HG03060 (cell line): Measurements from ENCODE around the gene NDUFB6.
"Not testable (repeated sequence)": the region's sequence is repeated elsewhere in the genome, so short reads cannot be mapped to it uniquely, and the experiment has no call there.

ENCODE experiments used
- ATAC-seq: cut with Tn5 transposase; IDR thresholded peaks from one replicate; pipeline ENCODE4 v1.9.1; 2021; ENCODE audit warnings: low read depth, moderate number of reproducible peaks; ENCODE audit not compliant: unreplicated experiment

NDUFB6 gene

DNA sequence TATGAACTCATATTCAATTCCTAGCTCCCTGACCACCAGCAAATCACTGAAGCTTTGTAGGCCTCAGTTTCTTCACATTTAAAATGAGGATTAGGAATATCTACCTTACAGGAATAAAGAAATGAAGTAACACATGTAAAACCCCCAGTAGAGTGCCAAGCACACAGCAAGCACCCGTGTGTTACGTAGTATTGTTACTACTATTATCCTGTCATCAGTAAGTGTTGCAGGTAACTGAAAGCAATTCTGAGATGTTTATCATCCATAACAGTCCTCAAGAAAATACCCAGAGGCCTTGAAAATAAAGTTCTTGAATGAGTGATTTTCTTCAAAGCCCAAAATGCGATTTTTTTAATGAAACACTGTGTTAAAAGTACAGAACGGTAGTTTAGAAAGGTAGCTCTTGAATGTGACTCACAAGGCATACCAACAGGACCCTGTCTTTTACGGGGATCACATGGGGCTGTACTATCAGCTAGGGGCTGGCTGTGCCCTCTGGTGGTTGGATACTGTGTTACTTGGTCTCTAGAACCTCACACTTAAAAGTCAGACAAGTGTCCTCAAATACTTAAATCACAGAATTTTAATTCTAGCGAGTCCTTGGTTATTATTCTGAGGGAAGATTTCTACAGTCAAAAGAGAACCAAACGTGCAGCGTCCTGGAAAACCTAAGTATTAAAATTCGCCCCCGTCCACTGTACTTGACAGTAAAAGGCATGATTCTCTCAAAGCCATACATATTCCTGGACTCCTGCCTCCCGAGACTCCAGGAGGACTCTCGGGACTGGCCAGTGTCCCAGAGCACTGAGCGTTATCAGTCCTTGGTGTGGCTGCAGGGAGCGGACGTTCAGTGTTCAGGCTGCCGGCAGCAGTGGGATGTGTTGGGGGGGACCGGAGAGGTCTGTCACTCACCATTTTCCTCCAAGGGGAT is 725 bp downstream of the NDUFB6 start:
- peak; percentile 86 for ATAC-seq

DNA sequence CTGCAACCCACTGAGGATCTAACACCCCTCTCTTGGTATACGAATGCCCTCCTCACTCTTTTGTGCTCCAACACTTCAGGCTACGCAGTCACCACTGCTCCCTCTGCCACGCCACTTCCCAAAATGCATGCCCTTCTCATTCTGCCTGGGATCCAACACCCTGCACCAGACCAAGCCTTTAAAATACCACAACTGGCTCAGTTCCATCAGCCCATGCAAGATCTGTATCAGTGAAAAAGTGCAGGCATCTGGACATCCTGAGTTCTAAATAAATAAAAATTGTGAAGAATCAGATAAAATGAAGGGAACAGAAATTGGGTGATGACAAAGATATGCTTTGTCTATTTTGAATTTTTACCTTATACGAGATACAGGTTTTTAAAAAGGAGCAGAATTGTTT is 2.7 kb downstream of the NDUFB6 start:
- ATAC-seq: no peak

DNA sequence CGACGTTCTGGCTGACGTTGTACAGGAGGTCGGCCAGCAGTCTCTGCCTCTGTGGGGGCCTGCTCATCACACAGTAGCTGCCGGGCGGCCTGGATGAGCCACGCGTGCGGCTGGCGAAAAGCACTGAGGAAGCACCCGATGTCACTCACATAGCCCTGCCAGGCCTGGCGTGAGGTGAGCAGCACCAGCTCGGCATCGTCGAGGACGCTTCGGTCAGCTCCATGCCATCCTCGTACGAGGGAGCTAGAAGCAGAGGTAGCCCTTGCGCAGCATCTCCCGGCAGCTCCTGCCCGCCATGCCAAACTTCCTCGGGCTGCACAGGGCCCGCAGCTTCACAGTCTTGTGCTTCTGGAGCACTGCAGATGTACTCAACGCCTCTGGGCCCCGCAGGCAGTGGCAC is 6.2 kb downstream of the NDUFB6 start:
- no peak for ATAC-seq

DNA sequence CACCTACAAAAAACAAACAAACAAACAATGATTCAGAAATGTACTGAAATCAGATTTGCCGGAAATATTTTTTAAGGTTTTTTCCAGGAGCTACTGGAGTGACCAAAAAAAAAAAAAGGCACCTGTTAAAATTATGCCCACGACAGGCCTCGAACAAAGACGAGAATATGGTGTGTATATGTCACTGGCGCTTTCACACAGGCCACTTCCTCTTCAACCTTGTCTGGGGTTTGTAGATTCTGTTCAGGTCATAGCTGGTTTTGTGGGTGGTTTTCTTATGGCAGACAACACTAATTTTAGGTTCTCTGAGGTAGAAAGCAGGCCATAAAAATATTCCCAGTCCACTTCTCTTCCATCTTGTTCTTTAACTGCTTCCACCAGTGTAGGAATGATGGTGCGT is 7.0 kb downstream of the NDUFB6 start:
- no peak for ATAC-seq

DNA sequence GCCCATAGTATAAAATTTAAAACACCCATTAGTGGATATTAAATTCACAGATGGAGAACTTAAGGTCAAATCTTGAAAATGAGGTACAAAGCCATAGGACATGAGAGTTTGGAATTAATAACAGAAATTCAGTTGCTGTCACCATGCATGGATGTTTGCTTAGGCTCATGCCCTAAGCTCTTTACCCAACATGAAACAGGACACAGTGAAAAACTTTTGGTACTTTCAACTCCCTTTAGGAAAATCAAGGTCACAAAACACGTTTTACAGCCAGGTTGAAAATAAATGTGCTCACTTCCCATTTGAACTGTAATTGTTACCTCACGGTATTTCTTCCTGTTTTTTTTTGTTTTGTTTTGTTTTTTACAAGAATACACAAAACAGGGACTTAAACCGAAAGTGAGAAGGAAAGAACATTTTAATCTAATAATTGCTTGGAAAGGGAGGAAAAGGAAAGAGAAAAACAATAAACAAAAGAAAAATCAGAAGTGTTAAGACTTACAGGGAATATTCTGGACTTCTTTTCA is 14.5 kb downstream of the NDUFB6 start:
- ATAC-seq: no peak

DNA sequence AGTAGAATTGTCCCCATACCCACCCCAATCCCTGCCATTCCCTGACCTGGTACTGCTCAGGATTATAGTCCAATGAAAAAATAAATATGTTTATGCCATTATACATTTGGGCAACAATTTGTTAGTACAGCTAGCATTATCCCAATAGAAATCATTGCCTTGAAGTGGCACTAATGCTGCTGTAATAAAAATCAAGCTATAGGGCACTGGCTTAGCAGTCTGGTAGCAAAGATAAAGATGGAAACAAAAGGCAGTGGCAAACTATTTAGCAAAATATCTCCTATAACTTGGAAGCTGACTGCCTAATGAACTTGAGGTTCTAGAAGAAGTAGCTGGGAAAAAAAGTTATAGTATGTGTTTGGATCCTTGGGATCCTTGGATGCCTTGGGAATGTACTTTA is 18.4 kb downstream of the NDUFB6 start:
- ATAC-seq: no peak

DNA sequence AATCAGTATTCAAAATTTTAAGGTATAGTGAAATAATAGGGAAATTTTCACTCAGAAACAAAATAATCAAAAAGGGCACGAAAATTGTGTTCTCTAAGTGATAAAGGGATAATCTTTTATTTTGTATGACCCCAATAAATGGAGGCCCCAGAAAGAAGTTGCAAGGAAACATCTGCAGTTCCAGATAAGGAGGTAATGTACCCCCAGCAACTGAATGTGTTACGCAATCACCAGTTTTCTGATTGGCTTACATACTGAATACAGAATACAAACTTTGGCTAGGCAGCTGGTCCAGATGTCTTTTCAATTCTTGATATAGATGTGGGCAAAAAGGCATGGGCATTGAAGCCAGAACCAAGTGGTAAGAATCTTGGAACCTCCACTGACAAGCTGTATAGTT is 18.9 kb downstream of the NDUFB6 start:
- no peak for ATAC-seq

DNA sequence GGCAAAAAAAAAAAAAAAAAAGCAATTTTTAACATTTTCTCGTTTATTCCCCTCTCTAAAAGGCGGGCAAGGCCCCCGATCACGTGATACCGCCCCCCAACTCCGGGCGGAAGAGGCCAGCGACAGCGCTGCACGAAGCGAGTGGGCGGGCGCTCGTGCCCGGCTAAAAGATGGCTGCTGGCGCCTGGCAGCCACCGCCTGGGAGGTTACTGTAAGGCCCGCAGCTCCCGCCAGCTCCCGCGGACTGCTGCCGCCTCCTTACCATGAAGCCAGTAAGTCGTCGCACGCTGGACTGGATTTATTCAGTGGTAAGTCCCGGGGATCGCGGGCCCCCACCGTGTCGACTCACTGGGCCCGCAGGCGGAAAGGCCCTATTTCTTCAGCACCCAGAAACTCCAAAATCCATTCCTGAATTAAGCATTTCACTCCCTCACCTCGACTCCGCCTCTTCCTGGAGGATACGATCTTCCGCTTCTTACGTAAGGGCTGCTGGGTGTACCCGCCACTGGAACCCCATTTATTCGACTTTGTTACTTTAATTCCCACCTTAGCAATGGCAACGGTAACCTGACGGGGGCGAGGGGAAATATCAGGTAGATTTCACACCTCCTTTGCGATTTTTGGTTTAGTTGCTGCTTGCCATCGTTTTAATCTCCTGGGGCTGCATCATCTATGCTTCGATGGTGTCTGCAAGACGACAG is 20.6 kb downstream of the NDUFB6 start, which contains the start of the genes SMIM27 and TOPORS:
Gene SMIM27 (plus strand): TSS at position 156 of the 701 bp plus-strand sequence. CDS start 108 bp downstream, at position 264.
Gene TOPORS (minus strand): TSS at position 415 of the 701 bp plus-strand sequence. CDS start 150 bp downstream, at position 265.
- ATAC-seq: peak; percentile 51

DNA sequence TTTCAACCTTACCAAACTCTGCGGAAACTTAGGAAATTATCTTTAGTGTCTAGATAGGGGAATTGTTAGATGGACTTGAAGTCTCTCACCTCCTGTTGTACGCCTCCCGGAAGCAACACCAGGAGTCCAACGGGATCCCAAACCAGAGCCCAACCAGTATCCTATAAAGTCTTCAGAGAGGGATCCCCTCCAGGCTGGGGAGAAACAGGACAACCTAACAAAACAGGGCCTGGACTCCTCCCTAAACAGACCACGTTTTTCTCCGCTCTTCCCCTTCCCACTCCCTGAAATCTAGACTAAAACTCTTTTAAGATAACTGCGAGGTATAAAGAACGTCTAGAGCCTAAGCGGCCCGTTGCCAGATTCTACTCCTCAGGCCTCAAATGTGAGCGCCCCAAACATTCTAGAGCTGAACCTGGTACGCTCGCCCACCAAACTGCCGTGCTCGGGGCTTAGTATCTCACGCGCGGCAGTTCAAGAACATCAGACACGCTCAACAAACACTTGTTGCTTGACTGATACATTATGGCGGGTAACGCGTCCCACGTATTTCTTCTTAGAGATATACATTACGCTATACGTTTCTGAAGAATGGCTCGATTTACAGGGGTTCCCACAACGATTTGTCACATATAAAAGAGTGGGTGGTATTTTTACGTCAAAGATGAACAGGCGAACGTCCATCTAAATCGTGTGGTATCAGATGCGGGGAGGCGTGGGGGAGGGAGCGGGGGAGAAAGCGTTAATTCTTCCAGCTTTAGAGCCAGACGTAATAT is 21.5 kb downstream of the NDUFB6 start:
- ATAC-seq: no peak

DNA sequence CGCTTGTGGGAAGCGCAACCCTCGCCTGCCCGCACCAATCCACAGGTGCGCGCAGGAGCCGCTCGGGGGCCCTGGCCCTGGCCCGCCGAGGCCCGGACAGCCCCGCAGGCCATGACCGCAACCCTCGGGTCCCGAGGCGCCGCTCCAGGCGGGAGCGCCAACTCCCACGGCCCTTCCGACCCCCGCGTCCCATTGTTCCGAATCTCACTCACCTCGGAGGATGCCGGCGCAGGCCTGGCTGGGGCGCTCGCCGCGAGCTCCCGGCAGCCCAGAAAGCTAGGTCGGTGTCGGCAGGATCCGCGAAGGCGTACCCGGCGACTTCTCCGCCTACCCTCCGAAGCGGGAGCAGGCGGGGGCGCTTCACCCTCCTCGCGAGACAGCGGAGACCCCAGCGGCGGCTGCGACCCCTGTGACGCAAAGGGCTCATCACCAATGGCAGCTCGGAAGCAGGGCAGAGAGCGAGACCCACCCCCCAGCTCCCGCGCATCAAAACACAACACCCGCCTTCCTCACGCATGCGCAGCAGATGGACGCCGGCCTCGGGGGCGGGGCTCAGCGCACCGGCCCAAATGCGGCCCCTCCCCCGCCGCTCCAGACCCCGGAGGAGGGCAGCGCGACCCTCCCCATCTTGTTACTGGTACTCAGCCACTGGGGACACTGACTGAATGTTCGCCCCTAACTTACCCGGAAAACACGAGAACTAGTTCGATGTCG is 22.2 kb downstream of the NDUFB6 start:
- peak; percentile 33 for ATAC-seq

DNA sequence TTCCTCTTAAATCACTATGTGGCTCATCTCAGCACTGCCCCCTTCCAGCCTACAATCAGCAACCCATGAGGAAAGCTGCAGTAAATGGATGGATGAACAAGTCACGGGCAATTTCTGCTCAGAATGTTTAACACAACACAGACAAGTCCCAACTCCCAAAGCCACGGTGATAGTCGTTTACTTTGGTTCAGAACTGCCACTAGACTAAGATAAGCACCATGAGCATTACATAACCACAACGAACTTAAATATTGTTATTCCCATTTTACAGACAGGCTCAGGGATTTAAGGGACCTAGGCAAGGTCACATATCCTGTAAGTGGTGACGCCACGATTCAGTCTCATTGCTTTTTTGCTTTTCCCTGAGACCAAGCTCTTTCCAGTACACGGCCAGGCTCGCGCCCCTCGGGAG is 22.8 kb downstream of the NDUFB6 start:
- no peak for ATAC-seq

DNA sequence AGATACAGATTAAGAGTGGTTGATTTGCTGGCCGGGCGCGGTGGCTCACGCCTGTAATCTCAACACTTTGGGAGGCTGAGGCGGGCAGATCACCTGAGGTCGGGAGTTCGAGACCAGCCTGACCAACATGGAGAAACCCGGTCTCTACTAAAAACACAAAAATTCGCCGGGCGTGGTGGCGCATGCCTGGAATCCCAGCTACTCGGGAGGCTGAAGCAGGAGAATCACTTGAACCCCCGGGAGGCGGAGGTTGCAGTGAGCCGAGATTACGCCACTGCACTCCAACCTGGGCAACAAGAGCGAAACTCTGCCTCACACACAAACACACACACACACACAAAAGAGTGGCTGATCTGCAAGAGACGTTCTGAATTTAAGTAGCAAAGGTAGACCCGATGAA is 24.7 kb downstream of the NDUFB6 start:
- not testable (repeated sequence) for ATAC-seq

DNA sequence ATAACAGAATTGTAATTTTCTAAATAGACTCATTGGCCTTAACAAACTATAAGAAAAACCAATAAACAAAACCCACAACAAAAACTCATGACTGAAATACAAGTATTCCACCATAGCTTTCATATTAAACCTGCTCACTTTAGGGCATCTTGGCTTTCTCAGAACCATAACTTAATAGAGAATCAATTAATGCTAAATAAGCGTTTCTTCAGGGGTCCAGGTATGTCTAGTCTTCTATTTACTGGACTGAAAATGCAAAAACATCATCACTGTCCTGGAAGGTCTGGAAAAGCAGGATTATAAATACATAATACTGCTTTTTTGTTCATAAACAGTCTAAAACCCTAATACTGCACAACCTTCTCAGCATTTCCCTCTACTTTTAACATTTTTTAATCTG is 27.1 kb downstream of the NDUFB6 start:
- no peak for ATAC-seq

DNA sequence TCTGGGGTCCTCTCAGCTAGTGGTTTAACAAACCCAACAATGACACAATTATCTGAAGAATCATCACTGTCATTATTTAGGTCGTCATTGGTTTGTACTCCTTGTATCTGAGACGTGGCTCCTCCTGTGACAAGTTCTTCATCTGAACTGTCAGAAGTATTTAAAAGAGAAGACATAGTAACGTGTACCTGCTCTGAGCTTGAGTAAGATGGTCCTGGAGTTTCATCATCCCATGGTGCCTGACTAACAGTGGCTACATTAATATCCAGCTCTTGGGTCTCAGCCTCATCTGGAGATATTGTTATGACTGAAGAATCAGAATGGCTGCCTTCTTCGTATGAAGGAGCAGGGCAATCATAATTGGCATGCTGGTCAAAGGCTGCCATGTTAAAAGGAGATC is 29.9 kb downstream of the NDUFB6 start:
- ATAC-seq: no peak

DNA sequence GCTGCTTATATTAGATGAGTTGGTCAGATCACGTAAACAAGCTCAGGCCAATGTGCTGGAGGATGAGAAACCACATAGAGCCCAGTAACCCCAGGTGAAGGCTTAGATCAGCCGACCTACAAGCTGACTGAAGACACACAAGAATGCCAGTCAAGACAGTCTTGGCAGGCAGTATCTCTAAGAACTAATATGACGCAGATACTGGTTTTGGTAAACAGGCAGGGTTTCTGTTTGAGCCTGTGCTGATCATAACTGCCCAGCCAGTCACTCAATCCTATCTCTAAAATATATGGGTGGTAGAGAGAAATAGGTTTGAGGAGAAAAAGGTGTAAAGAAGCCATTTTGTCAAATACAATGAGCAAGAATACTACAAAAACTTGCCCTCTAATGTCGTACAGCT is 39.1 kb downstream of the NDUFB6 start:
- no peak for ATAC-seq

DNA sequence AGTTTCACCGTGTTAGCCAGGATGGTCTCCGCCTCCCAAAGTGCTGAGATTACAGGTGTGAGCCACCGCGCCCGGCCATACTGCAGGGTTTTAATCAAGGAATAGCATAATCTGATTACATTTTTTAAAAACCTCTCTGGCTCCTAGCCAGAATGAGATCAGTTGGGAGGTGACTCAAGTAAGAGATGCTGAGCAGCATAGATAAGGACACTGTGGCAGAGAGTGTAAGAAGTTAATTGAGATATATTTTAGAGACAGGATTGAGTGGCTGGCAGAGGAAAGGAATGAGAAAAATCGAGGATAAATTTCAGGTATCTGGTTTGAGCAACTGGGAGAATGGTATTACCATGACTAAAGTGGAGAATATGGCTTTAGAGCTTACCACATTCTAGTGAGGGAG is 39.6 kb downstream of the NDUFB6 start:
- no peak for ATAC-seq

DNA sequence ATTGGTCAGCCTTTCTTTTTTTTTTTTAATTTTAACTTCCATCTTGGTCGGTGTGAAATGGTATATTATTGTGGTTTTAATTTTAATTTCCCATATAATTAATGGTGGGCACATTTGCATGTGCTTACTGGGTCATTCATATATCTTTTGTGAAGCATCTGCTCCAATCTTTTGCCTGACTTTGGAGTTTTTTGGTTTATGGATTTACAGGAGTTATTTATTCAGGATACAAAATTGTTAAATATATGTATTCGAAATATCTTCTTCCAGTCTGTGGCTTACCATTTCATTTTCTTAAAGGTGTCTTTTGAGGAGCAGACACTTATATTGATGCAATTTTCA is 46.3 kb downstream of the NDUFB6 start:
- ATAC-seq: no peak

DNA sequence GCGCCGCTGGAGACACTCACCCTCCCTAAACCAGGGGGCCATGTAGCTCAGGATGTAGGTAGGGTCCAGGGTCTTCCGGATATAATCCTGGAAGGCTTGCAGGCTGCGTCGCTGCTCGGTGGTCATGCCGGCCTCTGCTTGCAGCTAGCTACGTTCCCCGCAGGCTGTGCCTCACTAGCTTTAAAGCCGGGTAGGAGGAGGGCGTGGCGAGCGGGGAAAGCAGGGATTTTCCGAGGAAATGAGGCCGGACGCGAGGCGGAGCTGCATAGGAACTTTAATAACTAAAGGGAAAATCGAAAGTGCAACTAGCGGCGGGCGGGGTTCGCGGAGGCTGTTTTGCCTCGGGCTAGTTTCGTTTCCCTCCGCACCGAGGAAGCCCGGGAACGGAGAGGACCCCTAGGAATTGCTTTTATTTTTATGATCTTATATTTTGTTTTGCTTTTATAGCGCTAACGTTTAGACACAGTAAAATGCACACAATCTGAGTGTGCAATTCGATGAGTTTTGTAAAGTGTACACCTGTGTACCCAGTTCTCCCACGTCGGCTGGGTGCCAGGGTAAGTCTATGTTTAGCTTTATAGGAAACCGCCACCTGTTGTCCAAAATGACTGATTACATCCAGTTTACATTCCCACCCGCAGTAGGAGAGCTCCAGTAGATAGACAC is 46.8 kb downstream of the NDUFB6 start, which contains the start of gene RIGI:
Gene RIGI (minus strand): TSS at position 156 of the 666 bp plus-strand sequence. CDS start 30 bp downstream, at position 126.
- ATAC-seq: peak; percentile 58

DNA sequence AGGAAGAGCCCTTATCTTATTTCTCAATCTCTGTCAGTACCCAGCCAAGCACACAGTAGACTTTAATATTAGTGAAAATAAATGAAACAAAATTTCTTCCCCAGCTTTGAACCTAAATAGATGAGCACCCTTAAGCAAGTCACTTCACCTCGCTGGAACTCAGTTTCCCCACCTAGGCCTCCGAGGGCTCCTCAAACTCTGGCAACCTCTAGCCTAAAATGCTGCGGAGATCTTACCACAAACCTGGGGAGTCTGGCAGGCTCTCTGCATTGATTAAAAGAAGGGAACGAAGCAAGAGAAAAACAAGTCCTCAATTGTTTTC is 47.3 kb downstream of the NDUFB6 start:
- ATAC-seq: no peak
